Epithelial cell of proximal tubule (primary cell): ENCODE results near the gene CDK4. TPM values are rescaled to one million over a fixed set of nuclear protein-coding genes. Genes with fewer than 3 reads are reported as not detected.
A peak's percentile ranks its signal among the peaks of the same experiment; 100 is the strongest.

ENCODE experiments used
- DNase-seq: peaks from one replicate; pipeline ENCODE4 v3.0.0-alpha.2; 2011; ENCODE audit warnings: low read depth
- H3K4me3 ChIP-seq: 2 replicates; pipeline ENCODE4 v1.5.1; 2011; ENCODE audit warnings: low read depth, mild to moderate bottlenecking, low read length
- total RNA-seq: library from RNA; depleted of rRNA; stranded (reverse); fragments of >200 nt; gene quantifications from 2 replicates; pipeline ENCODE4 v1.2.3, GENCODE V29; 2015
- TF ChIP-seq, protein P1 (sequence below): conservative IDR thresholded peaks from 2 replicates; pipeline ENCODE4 v1.5.1; 2012; ENCODE audit warnings: low read depth, mild to moderate bottlenecking, low read length

Gene CDK4
- total RNA-seq, 1 donor from 2014 or later = 178 TPM

DNA sequence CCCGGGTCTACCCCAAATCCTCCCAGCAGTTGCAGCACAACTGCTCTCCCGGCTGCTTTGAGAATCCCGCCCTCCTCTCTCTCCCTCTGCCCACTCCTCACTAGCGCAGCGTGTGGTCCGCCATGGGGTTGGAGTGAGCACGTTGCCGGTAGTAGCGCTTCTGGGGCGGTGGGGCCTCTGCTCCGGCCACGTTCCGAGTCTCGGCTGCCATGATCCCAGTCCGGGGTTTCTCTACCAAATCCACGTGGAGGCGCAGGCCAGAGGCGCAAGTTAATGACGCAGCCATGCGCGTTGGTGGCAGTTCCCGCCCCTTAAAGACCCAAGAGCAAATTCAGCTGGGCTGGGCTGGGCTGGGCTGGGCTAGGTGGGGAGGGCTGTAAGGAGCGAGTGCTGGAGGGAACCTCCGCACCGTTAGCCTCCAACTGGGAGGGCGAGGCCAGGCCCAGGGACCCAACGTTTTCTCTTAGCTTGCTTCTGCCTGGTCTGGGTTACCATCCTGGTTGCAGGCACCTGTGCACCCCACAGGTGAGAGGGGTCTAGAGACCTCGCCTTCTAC lies 19.8 kb upstream of the CDK4 start, which contains the start of gene METTL1:
Gene METTL1 (minus strand): TSS at position 233 of the 556 bp plus-strand sequence. CDS start 22 bp downstream, at position 211.
- peak within 1 kb of the TSS; percentile 76 for H3K4me3 ChIP-seq
- TF ChIP-seq, protein P1, sequence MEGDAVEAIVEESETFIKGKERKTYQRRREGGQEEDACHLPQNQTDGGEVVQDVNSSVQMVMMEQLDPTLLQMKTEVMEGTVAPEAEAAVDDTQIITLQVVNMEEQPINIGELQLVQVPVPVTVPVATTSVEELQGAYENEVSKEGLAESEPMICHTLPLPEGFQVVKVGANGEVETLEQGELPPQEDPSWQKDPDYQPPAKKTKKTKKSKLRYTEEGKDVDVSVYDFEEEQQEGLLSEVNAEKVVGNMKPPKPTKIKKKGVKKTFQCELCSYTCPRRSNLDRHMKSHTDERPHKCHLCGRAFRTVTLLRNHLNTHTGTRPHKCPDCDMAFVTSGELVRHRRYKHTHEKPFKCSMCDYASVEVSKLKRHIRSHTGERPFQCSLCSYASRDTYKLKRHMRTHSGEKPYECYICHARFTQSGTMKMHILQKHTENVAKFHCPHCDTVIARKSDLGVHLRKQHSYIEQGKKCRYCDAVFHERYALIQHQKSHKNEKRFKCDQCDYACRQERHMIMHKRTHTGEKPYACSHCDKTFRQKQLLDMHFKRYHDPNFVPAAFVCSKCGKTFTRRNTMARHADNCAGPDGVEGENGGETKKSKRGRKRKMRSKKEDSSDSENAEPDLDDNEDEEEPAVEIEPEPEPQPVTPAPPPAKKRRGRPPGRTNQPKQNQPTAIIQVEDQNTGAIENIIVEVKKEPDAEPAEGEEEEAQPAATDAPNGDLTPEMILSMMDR = no peak
- no peak for DNase-seq

DNA sequence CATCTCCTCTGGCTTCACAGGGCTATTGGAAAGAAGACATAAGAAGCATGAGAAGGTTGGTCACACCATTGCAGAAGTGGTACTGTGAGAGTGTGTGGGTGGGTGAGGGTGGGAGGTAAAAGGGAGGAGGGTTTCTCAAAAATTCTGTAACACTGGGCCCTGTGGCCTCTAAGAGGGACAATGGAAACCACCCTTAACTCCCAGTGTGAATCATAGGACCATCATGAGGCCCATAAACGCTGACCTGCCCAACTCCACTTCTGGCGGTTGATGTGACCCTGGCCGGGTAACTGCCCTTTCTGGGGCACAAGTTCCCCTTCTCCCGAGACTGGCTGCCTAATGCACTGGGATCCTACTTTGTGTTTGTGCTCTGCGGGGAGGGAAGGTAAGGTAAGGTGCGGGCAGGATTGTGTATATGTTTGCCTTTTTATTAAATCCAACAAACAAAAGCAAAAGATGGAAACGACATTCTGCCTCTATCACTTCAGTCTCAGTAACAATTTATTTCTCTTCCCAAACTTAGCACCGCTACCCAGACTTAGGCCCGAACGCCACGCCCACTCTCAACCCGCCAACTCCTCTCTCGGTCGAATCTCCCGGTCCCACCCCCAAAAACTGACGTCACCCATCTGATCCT lies 19.2 kb upstream of the CDK4 start:
- no peak for DNase-seq
- TF ChIP-seq, protein P1 = no peak
- peak overlapping the region; percentile 76 for H3K4me3 ChIP-seq

DNA sequence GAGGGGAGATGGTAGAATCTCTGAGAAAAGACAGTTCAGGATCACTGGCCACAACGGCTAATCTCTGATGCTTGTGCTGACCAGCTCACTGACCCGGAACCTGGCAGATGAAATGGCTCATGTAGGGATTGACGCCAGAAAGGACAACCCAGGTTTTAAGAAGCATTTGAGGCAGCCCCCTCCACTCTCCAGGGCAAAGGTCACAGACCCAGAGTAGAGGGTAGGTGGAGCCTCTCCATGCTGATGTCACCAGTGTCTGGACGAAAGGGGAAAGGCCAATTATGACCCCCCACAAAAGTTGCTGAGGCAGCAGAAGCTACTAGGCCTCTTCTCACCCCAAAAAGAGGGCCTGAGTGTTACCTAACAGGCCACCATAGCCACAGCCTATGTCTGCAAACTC lies 18.6 kb upstream of the CDK4 start:
- TF ChIP-seq, protein P1 = no peak
- peak overlapping the region; percentile 76 for H3K4me3 ChIP-seq

DNA sequence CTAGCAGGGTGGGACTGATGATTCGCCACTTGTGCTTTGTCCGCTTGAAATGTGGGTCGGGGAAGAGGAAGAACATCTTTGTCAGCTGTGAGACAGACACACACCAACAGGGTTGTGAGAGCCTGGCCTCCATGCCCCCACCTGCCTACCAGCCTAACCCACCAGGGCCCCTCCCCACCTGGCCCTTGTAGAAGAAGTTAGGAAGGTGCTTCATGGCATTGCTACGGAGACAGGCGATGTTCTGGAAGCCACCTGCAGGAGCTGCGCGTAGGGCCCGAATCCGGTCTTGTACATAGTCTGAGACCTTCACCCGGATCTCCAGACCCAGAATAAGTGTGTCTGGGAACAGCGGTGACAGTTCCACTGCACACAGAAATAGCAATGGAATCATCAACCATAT lies 17.5 kb upstream of the CDK4 start:
- H3K4me3 ChIP-seq = no peak overlapping the region
- TF ChIP-seq, protein P1 = no peak
- DNase-seq = no peak

More for the DNA sequence above, 18.6 kb upstream of the CDK4 start:
- no peak for DNase-seq

DNA sequence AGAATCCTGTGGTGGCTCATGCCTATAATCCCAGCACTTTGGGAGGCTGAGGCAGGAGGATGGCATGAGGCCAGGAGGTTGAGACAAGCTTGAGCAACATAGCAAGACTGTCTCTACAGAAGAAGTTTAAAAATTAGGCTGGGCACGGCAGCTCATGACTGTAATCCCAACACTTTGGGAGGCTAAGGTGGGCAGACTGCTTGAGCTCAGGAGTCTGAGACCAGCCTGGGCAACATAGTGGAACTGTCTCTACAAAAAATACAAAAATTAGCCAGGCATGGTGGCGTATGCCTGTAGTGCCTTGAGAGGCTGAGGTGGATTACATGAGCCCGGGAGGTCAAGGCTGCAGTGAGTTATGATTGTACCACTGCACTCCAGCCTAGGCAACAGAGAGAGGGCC lies 15.8 kb upstream of the CDK4 start:
- no peak for DNase-seq
- TF ChIP-seq, protein P1 = no peak
- no peak overlapping the region for H3K4me3 ChIP-seq

DNA sequence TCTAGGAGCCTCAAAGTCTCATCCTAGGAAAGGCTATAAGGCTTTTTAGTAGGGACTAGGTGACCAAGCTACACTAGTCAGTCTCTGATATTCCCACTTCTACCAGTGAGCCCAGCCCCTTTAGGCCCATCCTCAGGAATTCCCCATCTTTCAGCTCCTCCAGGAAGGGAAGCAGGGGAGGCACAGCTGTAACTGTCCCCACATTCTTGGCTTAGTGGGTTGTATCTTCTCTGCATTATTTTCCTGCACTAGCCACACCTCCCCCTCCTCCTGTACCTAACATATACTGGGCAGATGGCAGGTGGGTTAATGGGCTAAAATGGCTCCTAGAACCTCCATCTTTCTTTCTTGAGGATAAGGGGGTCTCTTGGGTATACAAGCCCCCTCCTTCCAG lies 15.2 kb upstream of the CDK4 start:
- no peak for DNase-seq
- H3K4me3 ChIP-seq = no peak overlapping the region
- TF ChIP-seq, protein P1 = no peak
